PC-9 (cell line): ENCODE data around the gene R3HDML. TPM values are rescaled to one million over a fixed set of nuclear protein-coding genes. Genes with fewer than 3 reads are reported as not detected.

Experiments
- BruUV-seq: library from RNA; stranded (reverse); fragments of 400-500 nt; replicated peaks from 2 replicates; lab custom pipeline; 2021; lab: Mats Ljungman, UMichigan
- CTCF ChIA-PET: fragments of 300-600 bp; sonication (Branson Sonifier 250); formaldehyde crosslinking; loops from one replicate; lab custom pipeline; 2022; ENCODE audit warnings: antibody characterized with exemption; lab: Charles Lee
- POLR2A ChIA-PET: fragments of 300-600 bp; sonication (Branson Sonifier 250); formaldehyde crosslinking; loops from one replicate; lab custom pipeline; 2022; ENCODE audit warnings: antibody characterized with exemption; ENCODE audit not compliant: unreplicated experiment; lab: Charles Lee
- DNase-seq, 2 experiments: peaks; one replicate each; pipeline versions ENCODE4 v3.0.0 to v3.0.0-alpha.2; 2015 to 2022; ENCODE audit warnings: mixed read lengths in 1 of 2
- H2AFZ ChIP-seq: fragments of 200-600 bp; sonication (generic); 2 replicates; pipeline ENCODE4 v1.8.1; 2017; ENCODE audit warnings: antibody characterized with exemption
- H3F3A ChIP-seq: fragments of 200-600 bp; sonication (generic); 2 replicates; pipeline ENCODE4 v1.8.1; 2017; ENCODE audit warnings: antibody characterized with exemption, mild to moderate bottlenecking, low read depth; ENCODE audit not compliant: insufficient read depth
- H3K27ac ChIP-seq: fragments of 200-600 bp; sonication (generic); 2 replicates; pipeline ENCODE4 v1.6.1; 2016; ENCODE audit warnings: mixed run types
- H3K27me3 ChIP-seq: fragments of 200-600 bp; sonication (generic); 2 replicates; pipeline ENCODE4 v1.6.1; 2016; ENCODE audit warnings: low read depth, mixed run types; ENCODE audit not compliant: insufficient read depth
- H3K36me3 ChIP-seq: fragments of 200-600 bp; sonication (generic); 2 replicates; pipeline ENCODE4 v1.6.1; 2016; ENCODE audit warnings: low read depth, mixed run types
- H3K4me1 ChIP-seq: fragments of 200-600 bp; sonication (generic); replicated peaks from 2 replicates; pipeline ENCODE4 v1.6.1; 2016; ENCODE audit warnings: mixed run types; ENCODE audit not compliant: insufficient read depth
- H3K4me2 ChIP-seq: fragments of 200-600 bp; sonication (generic); 2 replicates; pipeline ENCODE4 v1.6.1; 2017; ENCODE audit warnings: mixed run types
- H3K4me3 ChIP-seq: fragments of 200-600 bp; sonication (generic); 2 replicates; pipeline ENCODE4 v1.6.1; 2016; ENCODE audit warnings: mixed run types
- H3K79me2 ChIP-seq: fragments of 200-600 bp; sonication (generic); 2 replicates; pipeline ENCODE4 v1.6.1; 2017; ENCODE audit warnings: low read depth, mixed run types
- H3K9me2 ChIP-seq: fragments of 200-600 bp; sonication (generic); 2 replicates; pipeline ENCODE4 v1.8.1; 2017; ENCODE audit warnings: mild to moderate bottlenecking; ENCODE audit not compliant: insufficient read depth
- H3K9me3 ChIP-seq: fragments of 200-600 bp; sonication (generic); 2 replicates; pipeline ENCODE4 v1.8.1; 2016; ENCODE audit warnings: low read depth; ENCODE audit not compliant: insufficient read depth
- H4K20me1 ChIP-seq: fragments of 200-600 bp; sonication (generic); 2 replicates; pipeline ENCODE4 v1.8.1; 2017; ENCODE audit not compliant: insufficient read depth
- EZH2 ChIP-seq: fragments of 200-600 bp; sonication (generic); IDR thresholded peaks from 2 replicates; pipeline ENCODE4 v1.8.0; 2017; ENCODE audit warnings: antibody characterized with exemption, low read depth
- intact Hi-C: fragments of 100-400 bp; cut with micrococcal nuclease; formaldehyde crosslinking; loops from one replicate; pipeline ENCODE4 v1.10.0; 2022; ENCODE audit not compliant: unreplicated experiment
- total RNA-seq: library from RNA; stranded (reverse); gene quantifications from 2 replicates; pipeline ENCODE4 v1.2.3, GENCODE V29; 2021
- TF ChIP-seq, protein P1 (sequence below): fragments of 200-600 bp; sonication (generic); conservative IDR thresholded peaks from 2 replicates; pipeline ENCODE4 v1.6.1; 2017; ENCODE audit warnings: mixed run types, antibody characterized with exemption, mild to moderate bottlenecking, moderate library complexity

Gene R3HDML
- total RNA-seq, 1 experiment from 2014 or later, result not detected

DNA sequence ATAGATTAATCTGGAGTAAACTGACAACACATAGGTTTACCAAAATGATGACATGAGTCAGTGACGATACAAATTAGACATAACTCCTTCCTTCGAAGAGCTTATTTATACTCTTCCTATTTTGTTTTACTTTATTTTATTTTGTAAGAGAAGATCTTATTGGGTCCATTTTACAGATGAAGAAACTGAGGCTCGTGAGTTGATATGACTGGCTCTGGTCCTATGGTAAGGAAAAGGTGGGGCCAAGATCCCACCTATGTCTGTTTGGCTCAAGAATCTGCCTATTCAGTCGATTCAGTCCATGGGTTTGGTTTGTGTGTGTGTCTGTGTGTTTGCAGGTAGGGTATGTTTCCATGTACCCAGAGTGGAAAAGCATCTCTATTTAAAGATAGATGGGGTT lies 8.4 kb upstream of the R3HDML start:
- no peak overlapping the region for H2AFZ ChIP-seq
- no peaks in the 10 kb centered on the region for H3K4me1 ChIP-seq
- H3K36me3 ChIP-seq, result no peaks in the 10 kb centered on the region
- BruUV-seq, result no TSS peak
- DNase-seq, result no peak
- no peaks in the 10 kb centered on the region for H3F3A ChIP-seq
- H3K9me3 ChIP-seq, result no peaks in the 10 kb centered on the region
- intact Hi-C loops, result no loop called here
- no peaks in the 10 kb centered on the region for H3K9me2 ChIP-seq
- ChIA-PET POLR2A (no interaction called here), CTCF (interaction anchor here (0.5 kb wide), 1 partner anchor 205 kb away, joined by 4 read pairs; no protein-coding TSS in a partner anchor)
- TF ChIP-seq EZH2, result no peak
- TF ChIP-seq, protein P1, sequence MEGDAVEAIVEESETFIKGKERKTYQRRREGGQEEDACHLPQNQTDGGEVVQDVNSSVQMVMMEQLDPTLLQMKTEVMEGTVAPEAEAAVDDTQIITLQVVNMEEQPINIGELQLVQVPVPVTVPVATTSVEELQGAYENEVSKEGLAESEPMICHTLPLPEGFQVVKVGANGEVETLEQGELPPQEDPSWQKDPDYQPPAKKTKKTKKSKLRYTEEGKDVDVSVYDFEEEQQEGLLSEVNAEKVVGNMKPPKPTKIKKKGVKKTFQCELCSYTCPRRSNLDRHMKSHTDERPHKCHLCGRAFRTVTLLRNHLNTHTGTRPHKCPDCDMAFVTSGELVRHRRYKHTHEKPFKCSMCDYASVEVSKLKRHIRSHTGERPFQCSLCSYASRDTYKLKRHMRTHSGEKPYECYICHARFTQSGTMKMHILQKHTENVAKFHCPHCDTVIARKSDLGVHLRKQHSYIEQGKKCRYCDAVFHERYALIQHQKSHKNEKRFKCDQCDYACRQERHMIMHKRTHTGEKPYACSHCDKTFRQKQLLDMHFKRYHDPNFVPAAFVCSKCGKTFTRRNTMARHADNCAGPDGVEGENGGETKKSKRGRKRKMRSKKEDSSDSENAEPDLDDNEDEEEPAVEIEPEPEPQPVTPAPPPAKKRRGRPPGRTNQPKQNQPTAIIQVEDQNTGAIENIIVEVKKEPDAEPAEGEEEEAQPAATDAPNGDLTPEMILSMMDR, result no peak
- H3K4me3 ChIP-seq, result no peak overlapping the region
- H3K79me2 ChIP-seq, result no peaks in the 10 kb centered on the region
- no peak overlapping the region for H3K27ac ChIP-seq
- H3K4me2 ChIP-seq, result no peak overlapping the region
- no peaks in the 10 kb centered on the region for H3K27me3 ChIP-seq
- H4K20me1 ChIP-seq, result no peaks in the 10 kb centered on the region

DNA sequence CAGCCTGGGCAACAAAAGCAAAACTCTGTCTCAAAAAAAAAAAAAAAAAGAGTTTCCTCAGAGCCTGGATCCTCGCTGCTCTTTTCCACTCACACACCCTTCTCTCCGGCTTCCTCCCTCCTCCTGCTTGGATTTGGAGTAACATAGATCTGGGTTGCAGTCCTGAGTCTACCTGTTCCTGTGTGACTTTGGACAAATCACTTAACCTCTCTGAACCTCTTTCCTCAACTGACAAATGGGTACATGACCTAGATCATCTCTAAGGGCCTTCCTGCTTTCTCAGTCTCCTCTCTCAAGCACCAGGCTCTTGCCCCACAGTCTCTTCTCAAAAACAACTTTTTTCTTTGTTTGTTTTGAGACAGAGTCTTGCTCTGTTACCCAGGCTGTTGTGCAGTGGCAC lies 5.6 kb upstream of the R3HDML start:
- H3K4me1 ChIP-seq, result no peaks in the 10 kb centered on the region
- no peaks in the 10 kb centered on the region for H3K9me3 ChIP-seq
- H2AFZ ChIP-seq, result no peak overlapping the region
- H3K4me3 ChIP-seq, result no peak overlapping the region
- no peak overlapping the region for H3K4me2 ChIP-seq
- H4K20me1 ChIP-seq, result no peaks in the 10 kb centered on the region
- no peaks in the 10 kb centered on the region for H3K36me3 ChIP-seq
- no peaks in the 10 kb centered on the region for H3K9me2 ChIP-seq
- peaks cover 7% of the 10 kb centered on the region; the same call in 1 of the 2 replicates for H3K27me3 ChIP-seq
- no peak overlapping the region for H3K27ac ChIP-seq
- BruUV-seq, result no TSS peak
- POLR2A ChIA-PET, result no interaction called here
- TF ChIP-seq, protein P1, result no peak
- no peak for TF ChIP-seq EZH2
- H3K79me2 ChIP-seq, result no peaks in the 10 kb centered on the region
- CTCF ChIA-PET, result no interaction called here
- intact Hi-C loops, result no loop called here
- no peaks in the 10 kb centered on the region for H3F3A ChIP-seq
- no peak for DNase-seq

DNA sequence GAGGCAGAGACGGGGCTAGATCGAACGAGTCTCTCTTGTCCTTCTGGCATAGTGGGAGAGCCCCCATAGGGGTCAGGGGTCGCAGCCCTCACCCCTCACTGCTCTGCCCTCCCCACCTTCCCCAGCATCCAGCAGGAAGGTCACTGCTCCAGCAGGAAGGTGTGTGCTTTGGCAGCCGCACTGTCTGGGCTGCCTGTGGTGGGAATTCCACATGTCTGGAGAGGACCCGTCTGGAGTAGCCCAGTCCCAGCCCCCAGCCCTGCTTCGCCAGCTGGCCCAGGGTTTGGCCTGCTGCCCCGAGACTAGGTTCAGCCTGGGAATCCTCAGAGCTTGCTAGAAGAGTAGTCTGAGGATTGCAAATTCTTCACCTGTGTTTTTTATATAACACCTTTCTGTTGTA lies 2.5 kb upstream of the R3HDML start:
- POLR2A ChIA-PET, result no interaction called here
- BruUV-seq, result no TSS peak
- Histone ChIP-seq H3K4me3 (no peak overlapping the region), H3K9me2 (no peaks in the 10 kb centered on the region), H3K36me3 (no peaks in the 10 kb centered on the region), H3K4me1 (no peaks in the 10 kb centered on the region), H3F3A (no peaks in the 10 kb centered on the region), H3K79me2 (no peaks in the 10 kb centered on the region), H4K20me1 (no peaks in the 10 kb centered on the region), H3K27me3 (peaks cover 25% of the 10 kb centered on the region; the same call in 1 of the 2 replicates), H3K27ac (no peak overlapping the region), H3K9me3 (no peaks in the 10 kb centered on the region), H3K4me2 (no peak overlapping the region), H2AFZ (no peak overlapping the region)
- TF ChIP-seq, protein P1, result no peak
- TF ChIP-seq EZH2, result no peak
- DNase-seq, result no peak
- CTCF ChIA-PET, result no interaction called here
- intact Hi-C loops, result no loop called here
